ENCODE data around the gene BCL2. TPM values are rescaled to one million over a fixed set of nuclear protein-coding genes. Genes with fewer than 3 reads are reported as not detected.

Gene BCL2
- total RNA-seq, 1 donor from 2014 or later, result 145 TPM

DNA sequence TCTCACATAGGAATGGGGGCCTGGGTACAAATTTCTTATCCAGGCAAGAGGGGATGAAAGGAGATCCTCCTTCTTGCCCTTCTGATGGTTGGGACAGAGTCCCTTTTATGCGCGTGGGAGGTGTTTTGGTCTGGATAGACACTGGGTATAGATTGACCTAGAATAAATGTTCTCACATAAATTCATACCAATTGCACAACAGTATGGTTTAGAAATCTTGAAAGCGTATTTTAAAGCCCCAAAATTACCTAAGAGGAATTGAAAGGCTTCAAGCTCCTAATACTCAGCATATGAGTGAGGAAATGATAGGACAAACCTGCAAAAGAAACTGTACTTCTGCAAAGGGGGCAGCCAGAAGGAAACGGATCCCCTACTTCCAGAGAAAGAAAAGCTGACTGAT lies 2.6 kb upstream of the BCL2 start:
- Mint-ChIP-seq H3K4me3 (no peak overlapping the region), H3K27ac (peak overlapping the region; percentile 6), H3K36me3 (ENCODE audit: low read depth) (peaks cover 23% of the 10 kb centered on the region), H3K9me3 (no peaks in the 10 kb centered on the region), H3K27me3 (no peaks in the 10 kb centered on the region), H3K4me1 (peaks cover 31% of the 10 kb centered on the region)
- ATAC-seq (ENCODE audit: low read depth) (no peak), DNase-seq (no peak)
- TF ChIP-seq, protein P1, sequence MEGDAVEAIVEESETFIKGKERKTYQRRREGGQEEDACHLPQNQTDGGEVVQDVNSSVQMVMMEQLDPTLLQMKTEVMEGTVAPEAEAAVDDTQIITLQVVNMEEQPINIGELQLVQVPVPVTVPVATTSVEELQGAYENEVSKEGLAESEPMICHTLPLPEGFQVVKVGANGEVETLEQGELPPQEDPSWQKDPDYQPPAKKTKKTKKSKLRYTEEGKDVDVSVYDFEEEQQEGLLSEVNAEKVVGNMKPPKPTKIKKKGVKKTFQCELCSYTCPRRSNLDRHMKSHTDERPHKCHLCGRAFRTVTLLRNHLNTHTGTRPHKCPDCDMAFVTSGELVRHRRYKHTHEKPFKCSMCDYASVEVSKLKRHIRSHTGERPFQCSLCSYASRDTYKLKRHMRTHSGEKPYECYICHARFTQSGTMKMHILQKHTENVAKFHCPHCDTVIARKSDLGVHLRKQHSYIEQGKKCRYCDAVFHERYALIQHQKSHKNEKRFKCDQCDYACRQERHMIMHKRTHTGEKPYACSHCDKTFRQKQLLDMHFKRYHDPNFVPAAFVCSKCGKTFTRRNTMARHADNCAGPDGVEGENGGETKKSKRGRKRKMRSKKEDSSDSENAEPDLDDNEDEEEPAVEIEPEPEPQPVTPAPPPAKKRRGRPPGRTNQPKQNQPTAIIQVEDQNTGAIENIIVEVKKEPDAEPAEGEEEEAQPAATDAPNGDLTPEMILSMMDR (IDR thresholded peaks at IDR 0.05), result no peak
- ChIA-PET CTCF (interaction anchor here (0.7 to 11.8 kb wide), 11 partner anchors 10 to 308 kb away, joined by 3 to 166 read pairs (median 10); no protein-coding TSS in a partner anchor), POLR2A (interaction anchor here (0.6 to 7.1 kb wide), 5 partner anchors 10 to 306 kb away, joined by 3 to 162 read pairs (median 4); no protein-coding TSS in a partner anchor)
- intact Hi-C loops (cut with micrococcal nuclease), result loop anchor here (2.0 to 5.0 kb wide), 4 partner anchors 115 to 800 kb away; partner anchors contain the start of genes PHLPP1 and ZCCHC2

DNA sequence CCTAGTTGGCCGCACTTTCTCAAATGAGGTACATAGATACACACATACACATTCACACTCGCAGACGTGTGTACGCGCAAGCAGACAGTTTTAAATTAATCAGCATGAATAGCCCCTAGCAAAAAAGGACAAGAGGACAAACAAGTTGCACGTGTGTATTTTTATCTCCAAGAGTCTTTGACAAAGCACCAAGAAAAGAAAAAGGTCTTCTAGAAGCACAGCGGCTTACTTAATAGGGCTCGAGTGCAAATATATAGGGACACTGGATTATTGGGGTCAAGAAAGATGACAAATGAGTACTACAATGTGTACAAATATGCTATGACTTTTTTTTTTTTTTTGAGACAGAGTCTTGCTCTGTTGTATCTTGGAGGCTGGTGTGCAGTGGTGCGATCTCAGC lies 1.7 kb upstream of the BCL2 start:
- H3K27me3 Mint-ChIP-seq, result no peaks in the 10 kb centered on the region
- H3K36me3 Mint-ChIP-seq (ENCODE audit: low read depth), result peaks cover 31% of the 10 kb centered on the region
- ATAC-seq (ENCODE audit: low read depth) (no peak), DNase-seq (no peak)
- TF ChIP-seq, protein P1 (IDR thresholded peaks at IDR 0.05), result no peak
- H3K4me1 Mint-ChIP-seq, result peaks cover 40% of the 10 kb centered on the region
- peak overlapping the region; percentile 85 for H3K27ac Mint-ChIP-seq
- POLR2A ChIA-PET, result interaction anchor here (0.6 to 7.1 kb wide), 7 partner anchors 9 to 189 kb away, joined by 3 to 162 read pairs (median 4); no protein-coding TSS in a partner anchor
- H3K9me3 Mint-ChIP-seq, result no peaks in the 10 kb centered on the region
- intact Hi-C loops (cut with micrococcal nuclease), result loop anchor here (2.0 to 5.0 kb wide), 4 partner anchors 46 to 799 kb away; partner anchors contain the start of genes KDSR, PHLPP1 and ZCCHC2
- H3K4me3 Mint-ChIP-seq, result peak overlapping the region; percentile 87
- CTCF ChIA-PET, result interaction anchor here (1.0 to 11.8 kb wide), 4 partner anchors 187 to 302 kb away, joined by 4 to 166 read pairs (median 30); no protein-coding TSS in a partner anchor

DNA sequence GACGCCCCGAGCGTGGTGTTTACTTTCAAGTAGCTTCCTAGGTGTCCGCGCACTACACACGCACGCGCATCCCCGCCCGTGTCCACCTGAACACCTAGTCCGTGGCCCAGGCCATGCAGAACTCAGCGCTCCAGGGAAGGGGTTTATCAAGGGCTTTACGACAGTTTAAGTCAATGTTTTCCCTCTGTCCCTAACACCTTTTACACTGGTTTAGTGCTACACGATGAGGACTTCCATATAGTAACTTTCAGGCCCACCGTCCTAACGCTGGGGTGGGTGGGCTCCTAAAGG lies 1.4 kb upstream of the BCL2 start:
- TF ChIP-seq, protein P1 (IDR thresholded peaks at IDR 0.05), result no peak
- no peak for DNase-seq
- intact Hi-C loops (cut with micrococcal nuclease), result loop anchor here (1.0 to 5.0 kb wide), 7 partner anchors 9 to 799 kb away; partner anchors contain the start of genes KDSR, PHLPP1, VPS4B and ZCCHC2
- Mint-ChIP-seq H3K9me3 (no peaks in the 10 kb centered on the region), H3K4me3 (peak overlapping the region; percentile 87), H3K27ac (peak overlapping the region; percentile 85), H3K36me3 (ENCODE audit: low read depth) (peaks cover 33% of the 10 kb centered on the region), H3K4me1 (peaks cover 42% of the 10 kb centered on the region), H3K27me3 (no peaks in the 10 kb centered on the region)
- ChIA-PET CTCF (interaction anchor here (1.0 to 11.8 kb wide), 2 partner anchors 189 to 302 kb away, joined by 4 to 166 read pairs; no protein-coding TSS in a partner anchor), POLR2A (interaction anchor here (0.6 to 7.1 kb wide), 7 partner anchors 9 to 190 kb away, joined by 3 to 162 read pairs (median 4); no protein-coding TSS in a partner anchor)
- no peak for ATAC-seq (ENCODE audit: low read depth)

DNA sequence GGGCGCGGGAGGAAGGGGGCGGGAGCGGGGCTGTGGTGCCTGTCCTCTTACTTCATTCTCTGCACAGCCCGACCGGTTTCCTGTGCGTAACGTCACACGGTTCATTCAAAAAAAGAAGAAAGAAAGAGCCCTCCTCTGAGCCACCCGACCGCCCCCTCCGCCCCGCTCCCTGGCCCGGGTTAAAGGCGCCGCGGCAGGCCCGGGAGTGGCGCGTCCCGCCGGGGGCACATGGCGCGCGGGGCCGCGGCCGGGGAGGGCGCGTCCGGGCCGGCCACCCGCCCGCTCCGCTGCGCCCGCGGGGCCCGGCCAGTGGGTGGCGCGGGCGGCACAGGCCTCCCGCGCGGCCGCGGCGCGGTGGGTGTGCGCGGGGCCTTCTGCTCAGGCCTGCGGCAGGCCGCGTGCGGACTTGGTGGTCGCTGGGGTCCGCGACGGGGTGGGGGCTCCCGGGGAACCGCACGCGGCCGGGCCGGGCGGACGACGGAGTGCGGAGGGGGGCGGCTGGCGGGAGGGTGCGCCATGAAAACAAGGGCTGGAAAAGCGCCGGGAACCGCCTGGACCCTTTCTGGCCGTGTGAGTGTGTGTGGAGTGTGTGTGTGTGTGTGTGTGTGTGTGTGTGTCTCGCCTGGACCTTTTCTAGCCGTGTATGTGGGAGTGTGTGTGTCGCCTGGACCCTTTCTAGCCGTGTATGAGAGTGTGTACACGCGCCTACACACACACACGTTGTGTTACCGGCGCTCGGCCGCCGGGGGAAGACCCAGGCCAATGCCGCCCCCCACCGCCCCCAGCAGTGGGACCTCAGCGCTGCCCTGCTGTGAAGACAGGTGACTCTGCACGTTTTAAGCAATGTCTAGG lies 780 bp upstream of the BCL2 start:
- TF ChIP-seq, protein P1 (IDR thresholded peaks at IDR 0.05), result no peak
- Mint-ChIP-seq H3K36me3 (ENCODE audit: low read depth) (peaks cover 38% of the 10 kb centered on the region), H3K9me3 (no peaks in the 10 kb centered on the region), H3K27me3 (no peaks in the 10 kb centered on the region), H3K4me1 (peaks cover 47% of the 10 kb centered on the region), H3K4me3 (peak overlapping the region; percentile 87), H3K27ac (peak overlapping the region; percentile 85)
- intact Hi-C loops (cut with micrococcal nuclease), result loop anchor here (1.0 to 5.0 kb wide), 7 partner anchors 8 to 798 kb away; partner anchors contain the start of genes KDSR, PHLPP1, VPS4B and ZCCHC2
- ATAC-seq (ENCODE audit: low read depth) (peak; percentile 77), DNase-seq (peak; percentile 78)
- POLR2A ChIA-PET, result interaction anchor here (0.6 to 7.1 kb wide), 16 partner anchors 8 to 304 kb away, joined by 3 to 162 read pairs (median 13); no protein-coding TSS in a partner anchor
- CTCF ChIA-PET, result interaction anchor here (1.0 to 11.8 kb wide), 4 partner anchors 166 to 301 kb away, joined by 4 to 166 read pairs (median 59); no protein-coding TSS in a partner anchor
